Breast epithelium (tissue), 4 donors: ENCODE data around the gene TSPAN4. TPM values are rescaled to one million over a fixed set of nuclear protein-coding genes. Genes with fewer than 3 reads are reported as not detected.

Experiments
- DNase-seq, 2 donors: peaks; one replicate each; pipeline ENCODE4 v3.0.0-alpha.2; 2019; ENCODE audit warnings: low spot score in 2 of 2
- H3K27ac ChIP-seq, 2 donors: fragments of 200-600 bp; sonication (generic) in 1 of 2; one replicate each; pipeline ENCODE4 v1.5.1; 2016 to 2019; ENCODE audit warnings: mild to moderate bottlenecking in 1 of 2
- H3K27me3 ChIP-seq, 2 donors: fragments of 200-600 bp; sonication (generic) in 1 of 2; one replicate each; pipeline versions ENCODE4 v1.5.1 to v1.6.0; 2017 to 2019; ENCODE audit warnings: control low read depth in 1 of 2, mild to moderate bottlenecking in 1 of 2
- H3K36me3 ChIP-seq: fragments of 200-600 bp; one replicate; pipeline ENCODE4 v1.5.1; 2019
- H3K4me1 ChIP-seq, 2 donors: fragments of 200-600 bp; sonication (generic); one replicate each; pipeline ENCODE4 v1.5.1; 2016 to 2019; ENCODE audit warnings: control low read depth in 1 of 2
- H3K4me3 ChIP-seq, 3 donors: fragments of 200-600 bp; sonication (generic); 1 replicate in 2 of 3; 2 replicates in 1 of 3; pipeline ENCODE4 v1.5.1; 2016 to 2019; ENCODE audit warnings: mild to moderate bottlenecking in 3 of 3, moderate library complexity in 2 of 3
- H3K9me3 ChIP-seq, 2 donors: fragments of 200-600 bp; sonication (generic) in 1 of 2; one replicate each; pipeline ENCODE4 v1.5.1; 2016 to 2019; ENCODE audit warnings: control low read depth in 1 of 2
- CTCF ChIP-seq, 3 donors: fragments of 450-650 bp; IDR thresholded peaks; one replicate each; pipeline ENCODE4 v1.5.1; 2016 to 2017; ENCODE audit warnings: antibody characterized with exemption in 3 of 3, mild to moderate bottlenecking in 3 of 3, moderate library complexity in 3 of 3
- POLR2A ChIP-seq: fragments of 450-650 bp; IDR thresholded peaks from one replicate; pipeline ENCODE4 v1.6.1; 2016; ENCODE audit warnings: antibody characterized with exemption, mild to moderate bottlenecking, moderate library complexity
- POLR2AphosphoS5 ChIP-seq, 3 donors: sonication (generic); formaldehyde crosslinking; IDR thresholded peaks; one replicate each; pipeline ENCODE4 v1.6.1; 2017; ENCODE audit warnings: antibody characterized with exemption in 3 of 3
- intact Hi-C: fragments of 100-400 bp; cut with DNase I; formaldehyde crosslinking; loops from one replicate; pipeline ENCODE4 v1.15.1; 2023; ENCODE audit warnings: low total_unique reads
- total RNA-seq, 3 donors: library from RNA; depleted of rRNA; stranded (reverse); fragments of >200 nt; gene quantifications; one replicate each; pipeline ENCODE4 v1.1.0, GENCODE V29; 2016

The TSPAN4 gene
- total RNA-seq, 3 donors from 2014 or later, result 72.4 to 217 (median 107) TPM

- TF ChIP-seq POLR2AphosphoS5 (IDR thresholded peaks at IDR 0.05), result no peak
- intact Hi-C loops, result loop anchor here (10.0 kb wide), 1 partner anchor 124 kb away; no protein-coding TSS in a partner anchor
- Histone ChIP-seq H3K4me1 (peaks cover 0 to 4% of the 10 kb centered on the region in 2 donors), H3K4me3 (no peak overlapping the region), H3K27ac (peak overlapping the region in 1 of 2 donors; percentile 55), H3K36me3 (no peaks in the 10 kb centered on the region), H3K27me3 (no peaks in the 10 kb centered on the region), H3K9me3 (no peaks in the 10 kb centered on the region)
- DNase-seq, result no peak
These were observed 17.8 kb downstream of the TSPAN4 start for GRCh38 chr11:860234-861104.

DNA sequence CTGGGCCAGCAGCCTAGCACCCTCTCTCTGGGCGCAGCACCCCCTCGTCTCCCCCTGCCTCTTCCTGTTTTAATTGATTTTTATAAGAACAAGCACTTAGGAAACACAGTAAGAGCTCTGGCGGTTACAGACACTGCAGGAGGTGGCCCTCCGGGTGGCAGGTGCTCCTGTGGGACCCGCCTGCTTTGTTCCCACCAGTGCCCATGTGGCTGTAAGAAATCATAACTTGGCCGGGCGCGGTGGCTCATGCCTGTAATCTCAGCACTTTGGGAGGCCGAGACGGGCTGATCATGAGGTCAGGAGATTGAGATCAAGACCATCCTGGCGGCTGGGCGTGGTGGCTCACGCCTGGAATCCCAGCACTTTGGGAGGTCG is 18.4 kb downstream of the TSPAN4 start:
- Histone ChIP-seq H3K36me3 (no peaks in the 10 kb centered on the region), H3K27me3 (no peaks in the 10 kb centered on the region), H3K27ac (no peak overlapping the region), H3K9me3 (no peaks in the 10 kb centered on the region), H3K4me1 (peaks cover 0 to 4% of the 10 kb centered on the region in 2 donors), H3K4me3 (no peak overlapping the region)
- intact Hi-C loops, result loop anchor here (10.0 kb wide), 1 partner anchor 124 kb away; no protein-coding TSS in a partner anchor
- DNase-seq, result no peak
- TF ChIP-seq POLR2AphosphoS5 (IDR thresholded peaks at IDR 0.05) (no peak), CTCF (IDR thresholded peaks at IDR 0.05) (no peak), POLR2A (no peak)

DNA sequence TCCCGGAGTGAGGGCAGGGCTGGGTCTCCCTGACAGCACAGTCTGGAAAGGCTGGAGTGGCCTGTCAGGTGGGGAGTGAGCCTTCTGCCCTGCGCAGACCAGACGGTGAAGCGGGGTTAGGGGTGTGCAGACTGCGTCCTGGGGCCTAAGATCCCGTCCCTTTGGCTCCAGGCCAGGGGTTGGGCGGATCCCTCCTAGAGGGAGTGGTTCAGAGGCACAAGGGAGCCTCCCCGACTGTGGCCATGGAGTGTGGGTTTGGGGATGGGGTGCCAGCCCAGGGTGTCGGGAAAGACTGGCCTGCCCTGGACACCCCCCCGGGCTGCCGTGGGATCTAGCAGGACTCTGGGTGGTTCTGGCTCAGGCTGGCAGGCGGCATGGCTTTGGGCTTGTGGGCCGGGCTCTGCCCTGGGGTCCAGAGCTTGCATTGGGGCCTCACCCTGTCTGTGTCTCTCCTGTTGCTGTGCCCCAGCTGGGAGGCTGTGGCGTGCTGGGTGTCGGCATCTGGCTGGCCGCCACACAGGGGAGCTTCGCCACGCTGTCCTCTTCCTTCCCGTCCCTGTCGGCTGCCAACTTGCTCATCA is 19.5 kb downstream of the TSPAN4 start:
- intact Hi-C loops, result loop anchor here (10.0 kb wide), 1 partner anchor 123 kb away; no protein-coding TSS in a partner anchor
- Histone ChIP-seq H3K9me3 (no peaks in the 10 kb centered on the region), H3K36me3 (no peaks in the 10 kb centered on the region), H3K27ac (no peak overlapping the region), H3K4me3 (no peak overlapping the region), H3K4me1 (peaks cover 0 to 4% of the 10 kb centered on the region in 2 donors), H3K27me3 (no peaks in the 10 kb centered on the region)
- no peak for DNase-seq
- TF ChIP-seq CTCF (IDR thresholded peaks at IDR 0.05) (no peak), POLR2AphosphoS5 (IDR thresholded peaks at IDR 0.05) (no peak)

GRCh38 chr11:862696-863022 is 20.0 kb downstream of the TSPAN4 start:
- peaks cover 0 to 4% of the 10 kb centered on the region in 2 donors for H3K4me1 ChIP-seq

More at GRCh38 chr11:862696-863022, 20.0 kb downstream of the TSPAN4 start:
- TF ChIP-seq POLR2AphosphoS5 (IDR thresholded peaks at IDR 0.05) (no peak), CTCF (IDR thresholded peaks at IDR 0.05) (no peak), POLR2A (no peak)
- H3K9me3 ChIP-seq, result no peaks in the 10 kb centered on the region
- DNase-seq, result no peak
- intact Hi-C loops, result loop anchor here (10.0 kb wide), 1 partner anchor 122 kb away; no protein-coding TSS in a partner anchor
- no peak overlapping the region for H3K27ac ChIP-seq
- no peaks in the 10 kb centered on the region for H3K27me3 ChIP-seq
- H3K36me3 ChIP-seq, result no peaks in the 10 kb centered on the region
- H3K4me3 ChIP-seq, result no peak overlapping the region
